ENCODE results near the gene OR7G2. TPM values are rescaled to one million over a fixed set of nuclear protein-coding genes. Genes with fewer than 3 reads are reported as not detected.

OR7G2 gene
- not detected in 2 replicates for total RNA-seq (2011; cell fraction: chromatin; rRNA removed; ENCODE audit: low replicate concordance)
- total RNA-seq (2011; cell fraction: nucleolus; rRNA removed): not detected in 2 replicates
- not detected in 2 replicates for total RNA-seq (2011; cell fraction: nucleoplasm; rRNA removed)
- not detected in 2 replicates for total RNA-seq (2014; rRNA removed)
- not detected in 2 replicates for total RNA-seq (2014; rRNA removed; fragmentation: Illumina TruSeq; extraction: Trizol)
- total RNA-seq (2015; rRNA removed; fragmentation: Illumina TruSeq; extraction: Trizol): not detected in 2 replicates
- total RNA-seq (2021): not detected in 2 replicates
- 0.16 and 0.20 TPM in 2 replicates for polyA plus RNA-seq (2011; rRNA removed)
- polyA plus RNA-seq (2011; cell fraction: cytosol; rRNA removed): 0.10 and 0.13 TPM in 2 replicates
- polyA plus RNA-seq (2011; cell fraction: nucleus; rRNA removed): 0.13 TPM in 1 of 2 replicates, not detected in the other
- polyA plus RNA-seq (2012): 0.05 TPM in 1 of 2 replicates, not detected in the other
- polyA plus RNA-seq (2014; fragmentation: Illumina TruSeq; extraction: Trizol): not detected in 2 replicates
- not detected for polyA plus RNA-seq (2014; fragmentation: Nextera tagmentation; extraction: Ambion mirVana)
- not detected in 2 replicates for polyA plus RNA-seq (2014; rRNA removed)
- polyA minus RNA-seq (2011; rRNA and poly(A)+ RNA removed): not detected in 2 replicates
- polyA minus RNA-seq (2011; cell fraction: cytosol; rRNA and poly(A)+ RNA removed): not detected in 2 replicates
- not detected in 2 replicates for polyA minus RNA-seq (2011; cell fraction: nucleus; rRNA and poly(A)+ RNA removed)
- not detected for Bru-seq, nascent RNA
- BruChase-seq, experiment 1, labeled RNA remaining after a 2-hour chase: not detected
- not detected for BruChase-seq, experiment 2, labeled RNA remaining after a 6-hour chase
- long read RNA-seq, experiment 1: 0 reads
- long read RNA-seq, experiment 2: 0 reads
- long read RNA-seq, experiment 3: 0 reads

GRCh38 chr19:9107375-9107774 is at the start of gene OR7G2:
Gene OR7G2, minus strand, starts transcription at chr19:9107475. Its CDS starts 4,232 bp downstream, at chr19:9103243.
- ATAC-seq: no peak
- no TSS peak for BruUV-seq (replicated peaks)
- Histone ChIP-seq H3K4me3 (no peak within 1 kb of the TSS), H3K9ac (ENCODE audit: insufficient read depth in 1 of 2, low read depth in 2 of 2, low read length in 2 of 2) (no peak within 1 kb of the TSS), H3K9me3 (replicated peaks; ENCODE audit: control insufficient read depth, insufficient read depth, low read depth, low read length) (no peaks in the 10 kb centered on the region), H3K9me1 (ENCODE audit: control insufficient read depth, insufficient read depth, low read length) (no peaks in the 10 kb centered on the region), H3K4me1 (replicated peaks in 1 of 2; ENCODE audit: control insufficient read depth in 2 of 2, insufficient read depth in 2 of 2, low read length in 2 of 2) (no peaks in the 10 kb centered on the region; a peak in 1 of 5 replicates), H3K27me3 (ENCODE audit: control insufficient read depth in 2 of 2, insufficient read depth in 2 of 2, low read length in 2 of 2) (peaks cover 5 to 20% of the 10 kb centered on the region in 2 experiments; a peak in 4 of 5 replicates), H3K27ac (ENCODE audit: extremely low read depth, low read depth, low read length) (no peak within 1 kb of the TSS), H3K36me3 (ENCODE audit: control insufficient read depth, insufficient read depth, low read length) (no peaks in the 10 kb centered on the region), H3K79me2 (ENCODE audit: control insufficient read depth, insufficient read depth, low read length) (no peaks in the 10 kb centered on the region), H4K20me1 (replicated peaks; ENCODE audit: control insufficient read depth, insufficient read depth, low read length) (no peaks in the 10 kb centered on the region), H2AFZ (ENCODE audit: low read depth, low read length) (no peak within 1 kb of the TSS), H3K4me2 (ENCODE audit: insufficient read depth, low read length) (no peak within 1 kb of the TSS)
- 2% methylated on average over 8 of the region's 8 CpGs for WGBS (ENCODE audit: insufficient coverage, low coverage, missing lambda C conversion rate)
- no peak for DNase-seq (ENCODE audit: extremely low read depth in 1 of 4, low spot score in 3 of 4)
- in situ Hi-C loops (cut with MboI): no loop called here
- ChIA-PET CTCF (ENCODE audit: low intra/inter-chr PET ratio) (no interaction called here), POLR2A (no interaction called here)
- intact Hi-C loops (cut with micrococcal nuclease): no loop called here
- FAIRE-seq: no peak
- no peak for TF ChIP-seq ZNF354B (CRISPR knock-in tag; IDR thresholded peaks at IDR 0.05)
- TF ChIP-seq SRSF7 (optimal IDR thresholded peaks at IDR 0.05; ENCODE audit: low read depth, low read length): no peak
- TF ChIP-seq KLF10 (CRISPR knock-in tag; IDR thresholded peaks at IDR 0.05): no peak
- no peak for TF ChIP-seq RBM22 (IDR thresholded peaks at IDR 0.05; ENCODE audit: low read depth, low read length, poor library complexity, severe bottlenecking)
- TF ChIP-seq E2F8 (IDR thresholded peaks at IDR 0.05; ENCODE audit: low read depth, partially characterized antibody): no peak
- no peak for TF ChIP-seq TEAD1 (CRISPR knock-in tag; IDR thresholded peaks at IDR 0.05)
- no peak for TF ChIP-seq XRCC5 (IDR thresholded peaks at IDR 0.05; ENCODE audit: low read depth, low read length)
- no peak for TF ChIP-seq SRF (CRISPR knock-in tag; IDR thresholded peaks at IDR 0.05)
- TF ChIP-seq KDM5B (IDR thresholded peaks at IDR 0.05; ENCODE audit: insufficient replicate concordance, low read depth, low read length): no peak
- TF ChIP-seq ZC3H8 (IDR thresholded peaks at IDR 0.05): no peak

All from K562 (cell line).